ENCODE measurements around the gene DEXI.

The DEXI gene

DNA sequence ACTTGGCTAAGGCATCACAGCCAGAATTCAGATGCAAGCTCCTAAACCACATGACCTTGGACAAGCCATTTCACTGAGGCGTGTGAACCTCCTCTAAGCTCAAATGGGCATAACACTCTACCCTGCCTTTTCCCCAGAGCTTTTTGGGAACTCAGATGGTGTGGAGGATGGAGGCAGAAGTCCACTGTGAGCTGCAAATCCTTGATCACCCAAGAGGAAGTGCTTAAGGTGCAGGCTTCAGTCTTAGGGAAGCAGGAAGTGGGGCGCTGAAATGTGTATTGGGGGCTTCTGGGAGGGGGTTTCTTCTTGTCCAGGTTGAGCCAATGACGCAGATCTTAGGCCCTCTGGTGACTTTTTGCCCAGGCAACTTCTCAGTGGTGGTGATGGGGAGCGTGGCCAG lies 52.4 kb downstream of the DEXI start:
- Histone ChIP-seq H3K4me1 (ENCODE audit: control insufficient read depth, insufficient read depth, low read length) (no peaks in the 10 kb centered on the region), H3K27ac (ENCODE audit: low read length) (no peak overlapping the region), H3K9me3 (ENCODE audit: control insufficient read depth in 2 of 2, low read length in 2 of 2) (no peaks in the 10 kb centered on the region), H3K36me3 (ENCODE audit: control insufficient read depth in 2 of 2, insufficient read depth in 2 of 2, low read length in 2 of 2) (no peaks in the 10 kb centered on the region), H3K9ac (ENCODE audit: low read length in 2 of 2) (no peak overlapping the region), H3K4me3 (ENCODE audit: low read length in 2 of 2) (no peak overlapping the region), H3K27me3 (ENCODE audit: control insufficient read depth in 1 of 2, insufficient read depth in 2 of 2, low read length in 2 of 2) (peaks cover 0 to 5% of the 10 kb centered on the region in 2 donors)

GRCh38 chr16:10888320-10888937 lies 53.8 kb downstream of the DEXI start:
- no peak overlapping the region for H3K4me3 ChIP-seq (ENCODE audit: low read length in 2 of 2)
- no peaks in the 10 kb centered on the region for H3K36me3 ChIP-seq (ENCODE audit: control insufficient read depth in 2 of 2, insufficient read depth in 2 of 2, low read length in 2 of 2)
- H3K4me1 ChIP-seq (ENCODE audit: control insufficient read depth, insufficient read depth, low read length): no peaks in the 10 kb centered on the region
- no peak overlapping the region for H3K9ac ChIP-seq (ENCODE audit: low read length in 2 of 2)
- no peaks in the 10 kb centered on the region for H3K9me3 ChIP-seq (ENCODE audit: control insufficient read depth in 2 of 2, low read length in 2 of 2)
- peaks cover 0 to 5% of the 10 kb centered on the region in 2 donors for H3K27me3 ChIP-seq (ENCODE audit: control insufficient read depth in 1 of 2, insufficient read depth in 2 of 2, low read length in 2 of 2)
- H3K27ac ChIP-seq (ENCODE audit: low read length): no peak overlapping the region

DNA sequence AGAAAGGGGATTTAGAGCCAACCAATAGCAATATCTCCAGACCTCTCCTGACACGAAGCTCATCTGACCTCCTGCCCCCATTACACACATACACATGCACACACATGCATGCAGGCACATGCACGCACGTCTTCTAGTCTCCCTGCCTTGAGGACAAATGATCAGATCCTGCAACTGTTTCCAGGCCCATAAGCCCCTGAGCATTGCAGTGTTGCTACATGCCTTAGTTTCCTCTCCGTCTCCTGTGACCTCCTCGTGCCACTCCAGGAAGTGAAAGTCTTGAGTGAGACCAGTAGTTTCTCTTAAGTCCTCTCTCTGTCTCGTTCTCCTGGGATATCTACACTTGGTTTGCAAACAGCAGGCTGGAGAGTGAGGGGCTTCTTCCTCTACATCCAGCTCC lies 57.0 kb downstream of the DEXI start:
- no peaks in the 10 kb centered on the region for H3K4me1 ChIP-seq (ENCODE audit: control insufficient read depth, insufficient read depth, low read length)
- no peak overlapping the region for H3K4me3 ChIP-seq (ENCODE audit: low read length in 2 of 2)
- no peaks in the 10 kb centered on the region for H3K36me3 ChIP-seq (ENCODE audit: control insufficient read depth in 2 of 2, insufficient read depth in 2 of 2, low read length in 2 of 2)
- H3K9ac ChIP-seq (ENCODE audit: low read length in 2 of 2): no peak overlapping the region
- peaks cover 4 to 8% of the 10 kb centered on the region in 2 donors for H3K27me3 ChIP-seq (ENCODE audit: control insufficient read depth in 1 of 2, insufficient read depth in 2 of 2, low read length in 2 of 2)
- no peak overlapping the region for H3K27ac ChIP-seq (ENCODE audit: low read length)
- H3K9me3 ChIP-seq (ENCODE audit: control insufficient read depth in 2 of 2, low read length in 2 of 2): no peaks in the 10 kb centered on the region

DNA sequence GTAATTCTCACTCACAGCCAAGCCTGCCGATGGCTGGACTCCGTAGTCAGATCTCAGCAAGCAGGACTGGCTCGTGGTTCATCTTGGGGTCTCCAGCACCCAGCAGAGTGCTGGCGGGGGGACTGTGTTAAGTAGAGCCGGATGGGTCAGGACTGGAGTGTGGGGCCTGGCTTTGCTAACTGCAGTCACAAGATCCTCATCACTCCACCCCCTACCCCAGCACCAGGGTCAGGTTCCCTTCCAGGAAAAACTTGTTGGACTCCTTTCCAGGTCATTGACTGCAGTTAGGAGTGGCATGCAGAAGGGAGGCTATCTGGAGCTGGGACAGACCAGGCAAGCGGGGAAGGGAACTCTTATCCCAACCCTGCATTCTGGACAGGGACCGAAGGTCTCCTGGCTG lies 59.3 kb downstream of the DEXI start:
- Histone ChIP-seq H3K27ac (ENCODE audit: low read length) (no peak overlapping the region), H3K4me1 (ENCODE audit: control insufficient read depth, insufficient read depth, low read length) (peaks cover 9% of the 10 kb centered on the region), H3K9me3 (ENCODE audit: control insufficient read depth in 2 of 2, low read length in 2 of 2) (no peaks in the 10 kb centered on the region), H3K9ac (ENCODE audit: low read length in 2 of 2) (no peak overlapping the region), H3K27me3 (ENCODE audit: control insufficient read depth in 1 of 2, insufficient read depth in 2 of 2, low read length in 2 of 2) (peaks cover 18 to 21% of the 10 kb centered on the region in 2 donors), H3K4me3 (ENCODE audit: low read length in 2 of 2) (no peak overlapping the region), H3K36me3 (ENCODE audit: control insufficient read depth in 2 of 2, insufficient read depth in 2 of 2, low read length in 2 of 2) (no peaks in the 10 kb centered on the region)

GRCh38 chr16:10881479-10882030 lies 60.7 kb downstream of the DEXI start:
- no peak overlapping the region for H3K9ac ChIP-seq (ENCODE audit: low read length in 2 of 2)
- H3K27me3 ChIP-seq (ENCODE audit: control insufficient read depth in 1 of 2, insufficient read depth in 2 of 2, low read length in 2 of 2): peaks cover 25 to 27% of the 10 kb centered on the region in 2 donors
- H3K9me3 ChIP-seq (ENCODE audit: control insufficient read depth in 2 of 2, low read length in 2 of 2): no peaks in the 10 kb centered on the region
- peaks cover 9% of the 10 kb centered on the region for H3K4me1 ChIP-seq (ENCODE audit: control insufficient read depth, insufficient read depth, low read length)
- no peak overlapping the region for H3K27ac ChIP-seq (ENCODE audit: low read length)
- no peak overlapping the region for H3K4me3 ChIP-seq (ENCODE audit: low read length in 2 of 2)
- no peaks in the 10 kb centered on the region for H3K36me3 ChIP-seq (ENCODE audit: control insufficient read depth in 2 of 2, insufficient read depth in 2 of 2, low read length in 2 of 2)

DNA sequence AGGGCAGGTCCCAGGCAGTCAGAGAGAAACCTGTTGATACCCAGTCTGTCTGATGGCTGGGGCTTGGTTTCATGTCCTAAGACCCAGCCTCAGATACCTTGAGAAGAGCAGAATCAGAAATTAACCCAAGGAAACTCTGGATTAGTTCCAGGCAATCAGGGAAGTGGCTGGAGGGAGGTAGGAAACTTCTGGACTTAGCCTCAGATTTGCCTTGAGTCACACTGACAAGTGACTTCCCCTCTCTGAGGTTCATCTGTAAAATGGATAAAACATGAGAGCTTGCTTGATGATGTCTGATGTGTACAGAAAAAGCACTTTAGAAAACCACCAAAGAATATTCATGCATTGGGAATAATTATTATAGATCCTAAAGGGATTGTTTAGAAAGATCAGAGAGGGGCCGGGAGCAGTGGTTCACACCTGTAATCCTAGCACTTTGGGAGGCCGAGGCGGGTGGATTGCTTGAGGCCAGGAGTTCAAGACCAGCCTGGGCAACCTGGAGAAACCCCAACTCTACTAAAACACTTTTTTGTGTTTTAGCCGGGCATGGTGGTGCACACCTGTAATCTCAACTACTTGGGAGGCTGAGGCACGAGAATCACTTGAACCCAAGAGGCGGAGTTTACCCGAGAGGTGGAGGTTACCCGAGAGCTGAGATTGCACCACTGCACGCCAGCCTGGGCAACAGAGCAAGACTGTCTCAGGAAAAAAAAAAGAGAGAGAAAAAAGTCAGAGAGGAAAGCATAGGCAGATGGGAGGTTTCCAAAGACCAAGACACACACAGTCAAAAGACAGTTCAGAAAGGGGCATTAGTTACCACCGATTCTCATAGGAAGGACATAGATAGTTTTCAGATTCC lies 61.4 kb downstream of the DEXI start:
- Histone ChIP-seq H3K4me1 (ENCODE audit: control insufficient read depth, insufficient read depth, low read length) (peaks cover 9% of the 10 kb centered on the region), H3K27me3 (ENCODE audit: control insufficient read depth in 1 of 2, insufficient read depth in 2 of 2, low read length in 2 of 2) (peaks cover 27% of the 10 kb centered on the region in 2 donors), H3K9me3 (ENCODE audit: control insufficient read depth in 2 of 2, low read length in 2 of 2) (no peaks in the 10 kb centered on the region), H3K27ac (ENCODE audit: low read length) (no peak overlapping the region), H3K9ac (ENCODE audit: low read length in 2 of 2) (no peak overlapping the region), H3K4me3 (ENCODE audit: low read length in 2 of 2) (peak overlapping the region in 1 of 2 donors; percentile 83), H3K36me3 (ENCODE audit: control insufficient read depth in 2 of 2, insufficient read depth in 2 of 2, low read length in 2 of 2) (no peaks in the 10 kb centered on the region)

GRCh38 chr16:10879681-10880589 lies 62.3 kb downstream of the DEXI start:
- peaks cover 9% of the 10 kb centered on the region for H3K4me1 ChIP-seq (ENCODE audit: control insufficient read depth, insufficient read depth, low read length)
- no peaks in the 10 kb centered on the region for H3K9me3 ChIP-seq (ENCODE audit: control insufficient read depth in 2 of 2, low read length in 2 of 2)
- peak overlapping the region; percentile 37 for H3K27ac ChIP-seq (ENCODE audit: low read length)
- H3K27me3 ChIP-seq (ENCODE audit: control insufficient read depth in 1 of 2, insufficient read depth in 2 of 2, low read length in 2 of 2): peaks cover 26 to 31% of the 10 kb centered on the region in 2 donors
- H3K36me3 ChIP-seq (ENCODE audit: control insufficient read depth in 2 of 2, insufficient read depth in 2 of 2, low read length in 2 of 2): no peaks in the 10 kb centered on the region
- H3K4me3 ChIP-seq (ENCODE audit: low read length in 2 of 2): peak overlapping the region; percentile 82 to 83
- H3K9ac ChIP-seq (ENCODE audit: low read length in 2 of 2): peak overlapping the region in 1 of 2 donors; percentile 40
